Loucy (cell line): ENCODE measurements around the gene RAB39A.

Source experiments
- H2AFZ ChIP-seq: fragments of 200-600 bp; sonication (generic); 2 replicates; pipeline ENCODE4 v1.6.0; 2016; ENCODE audit warnings: antibody characterized with exemption, mild to moderate bottlenecking, low read length, moderate library complexity
- H3F3A ChIP-seq: fragments of 200-600 bp; 2 replicates; pipeline ENCODE4 v1.6.0; 2016; ENCODE audit warnings: antibody characterized with exemption, low read depth, mild to moderate bottlenecking
- H3K27me3 ChIP-seq: fragments of 200-600 bp; sonication (generic); 2 replicates; pipeline ENCODE4 v1.6.1; 2014; ENCODE audit warnings: low read length, mild to moderate bottlenecking; ENCODE audit not compliant: insufficient read depth, poor library complexity, severe bottlenecking
- H3K36me3 ChIP-seq: fragments of 200-600 bp; sonication (generic); 2 replicates; pipeline ENCODE4 v1.6.1; 2016; ENCODE audit warnings: low read length; ENCODE audit not compliant: insufficient read depth
- H3K4me1 ChIP-seq: fragments of 200-600 bp; sonication (generic); 2 replicates; pipeline ENCODE4 v1.5.1; 2014; ENCODE audit warnings: low read length, mild to moderate bottlenecking; ENCODE audit not compliant: insufficient read depth, poor library complexity, severe bottlenecking
- H3K4me2 ChIP-seq: fragments of 200-600 bp; sonication (generic); 2 replicates; pipeline ENCODE4 v1.6.0; 2014; ENCODE audit warnings: antibody characterized with exemption, low read length, low read depth, mild to moderate bottlenecking; ENCODE audit not compliant: poor library complexity, severe bottlenecking
- H3K4me3 ChIP-seq: fragments of 200-600 bp; sonication (generic); 2 replicates; pipeline ENCODE4 v1.5.1; 2014; ENCODE audit warnings: low read length, mild to moderate bottlenecking, mixed read lengths; ENCODE audit not compliant: poor library complexity, severe bottlenecking
- H3K79me2 ChIP-seq: fragments of 200-600 bp; sonication (generic); 2 replicates; pipeline ENCODE4 v1.6.1; 2014; ENCODE audit warnings: low read length; ENCODE audit not compliant: insufficient read depth
- H3K9ac ChIP-seq: fragments of 200-600 bp; sonication (generic); 2 replicates; pipeline ENCODE4 v1.6.0; 2014; ENCODE audit warnings: mild to moderate bottlenecking, low read depth, low read length, moderate library complexity; ENCODE audit not compliant: poor library complexity, severe bottlenecking
- H3K9me2 ChIP-seq: fragments of 200-600 bp; sonication (generic); replicated peaks from 2 replicates; pipeline ENCODE4 v1.6.1; 2016; ENCODE audit warnings: low read depth, low read length, mixed read lengths
- H3K9me3 ChIP-seq: fragments of 200-600 bp; sonication (generic); 2 replicates; pipeline ENCODE4 v1.6.1; 2014; ENCODE audit warnings: mild to moderate bottlenecking, antibody characterized with exemption, low read length, low read depth; ENCODE audit not compliant: insufficient read depth
- H4K20me1 ChIP-seq: fragments of 200-600 bp; sonication (generic); 2 replicates; pipeline ENCODE4 v1.6.0; 2014; ENCODE audit warnings: antibody characterized with exemption, low read length, mild to moderate bottlenecking; ENCODE audit not compliant: insufficient read depth, poor library complexity, severe bottlenecking
- EZH2phosphoT487 ChIP-seq: fragments of 200-600 bp; IDR thresholded peaks from 2 replicates; pipeline ENCODE4 v1.6.1; 2018; ENCODE audit warnings: antibody characterized with exemption, mild to moderate bottlenecking, moderate library complexity, borderline replicate concordance
- TF ChIP-seq, protein P1 (sequence below): fragments of 200-600 bp; sonication (generic); conservative IDR thresholded peaks from 2 replicates; pipeline ENCODE4 v1.5.1; 2014; ENCODE audit warnings: mild to moderate bottlenecking, antibody characterized with exemption, low read length

Gene RAB39A

DNA sequence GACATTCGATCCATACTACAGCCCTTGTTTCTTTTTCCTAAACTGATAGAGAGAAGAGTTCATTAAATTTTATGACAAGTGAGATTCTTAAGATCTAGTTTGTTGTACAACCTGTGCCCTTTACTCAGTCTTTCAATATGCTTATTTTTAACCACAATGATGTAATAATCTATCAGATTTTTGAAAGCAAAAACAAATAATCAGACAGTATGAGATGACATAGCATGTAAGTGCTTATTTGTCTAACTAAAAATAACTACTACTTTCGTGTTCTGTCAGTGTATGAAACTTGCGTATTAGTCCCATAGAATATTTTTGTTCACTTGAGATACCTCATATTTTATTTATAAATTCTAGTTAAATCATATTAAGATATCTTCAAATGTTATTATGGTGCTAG lies 33.2 kb downstream of the RAB39A start:
- no peak overlapping the region for H3K4me2 ChIP-seq
- H3K4me3 ChIP-seq: no peak overlapping the region
- H3F3A ChIP-seq: no peaks in the 10 kb centered on the region
- no peaks in the 10 kb centered on the region for H3K36me3 ChIP-seq
- no peaks in the 10 kb centered on the region for H3K9me3 ChIP-seq
- H4K20me1 ChIP-seq: no peaks in the 10 kb centered on the region
- no peaks in the 10 kb centered on the region for H3K79me2 ChIP-seq
- H3K9ac ChIP-seq: no peak overlapping the region
- H3K27me3 ChIP-seq: no peaks in the 10 kb centered on the region
- no peaks in the 10 kb centered on the region for H3K9me2 ChIP-seq
- no peaks in the 10 kb centered on the region for H3K4me1 ChIP-seq
- no peak for TF ChIP-seq EZH2phosphoT487
- TF ChIP-seq, protein P1, sequence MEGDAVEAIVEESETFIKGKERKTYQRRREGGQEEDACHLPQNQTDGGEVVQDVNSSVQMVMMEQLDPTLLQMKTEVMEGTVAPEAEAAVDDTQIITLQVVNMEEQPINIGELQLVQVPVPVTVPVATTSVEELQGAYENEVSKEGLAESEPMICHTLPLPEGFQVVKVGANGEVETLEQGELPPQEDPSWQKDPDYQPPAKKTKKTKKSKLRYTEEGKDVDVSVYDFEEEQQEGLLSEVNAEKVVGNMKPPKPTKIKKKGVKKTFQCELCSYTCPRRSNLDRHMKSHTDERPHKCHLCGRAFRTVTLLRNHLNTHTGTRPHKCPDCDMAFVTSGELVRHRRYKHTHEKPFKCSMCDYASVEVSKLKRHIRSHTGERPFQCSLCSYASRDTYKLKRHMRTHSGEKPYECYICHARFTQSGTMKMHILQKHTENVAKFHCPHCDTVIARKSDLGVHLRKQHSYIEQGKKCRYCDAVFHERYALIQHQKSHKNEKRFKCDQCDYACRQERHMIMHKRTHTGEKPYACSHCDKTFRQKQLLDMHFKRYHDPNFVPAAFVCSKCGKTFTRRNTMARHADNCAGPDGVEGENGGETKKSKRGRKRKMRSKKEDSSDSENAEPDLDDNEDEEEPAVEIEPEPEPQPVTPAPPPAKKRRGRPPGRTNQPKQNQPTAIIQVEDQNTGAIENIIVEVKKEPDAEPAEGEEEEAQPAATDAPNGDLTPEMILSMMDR: no peak
- H2AFZ ChIP-seq: no peak overlapping the region

DNA sequence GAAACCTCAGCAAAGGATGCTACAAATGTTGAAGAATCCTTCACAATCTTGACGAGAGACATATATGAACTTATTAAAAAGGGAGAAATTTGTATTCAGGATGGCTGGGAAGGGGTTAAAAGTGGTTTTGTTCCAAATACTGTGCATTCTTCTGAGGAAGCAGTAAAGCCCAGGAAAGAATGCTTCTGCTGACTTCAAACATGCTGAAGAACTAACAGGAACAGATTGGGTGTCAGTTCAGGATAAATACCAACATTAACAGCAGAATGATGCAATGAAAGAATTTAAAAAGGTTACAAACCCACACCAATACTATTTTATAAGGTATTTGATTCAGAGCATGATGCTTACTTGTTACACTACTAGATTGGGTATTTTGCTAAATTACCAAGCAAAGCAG lies 33.9 kb downstream of the RAB39A start:
- Histone ChIP-seq H3K9me2 (no peaks in the 10 kb centered on the region), H3K4me3 (no peak overlapping the region), H2AFZ (no peak overlapping the region), H3K9me3 (no peaks in the 10 kb centered on the region), H3K9ac (no peak overlapping the region), H3K79me2 (no peaks in the 10 kb centered on the region), H3K4me1 (no peaks in the 10 kb centered on the region), H3K27me3 (no peaks in the 10 kb centered on the region), H3K4me2 (no peak overlapping the region), H3F3A (no peaks in the 10 kb centered on the region), H3K36me3 (no peaks in the 10 kb centered on the region), H4K20me1 (no peaks in the 10 kb centered on the region)
- no peak for TF ChIP-seq EZH2phosphoT487
- TF ChIP-seq, protein P1: no peak

DNA sequence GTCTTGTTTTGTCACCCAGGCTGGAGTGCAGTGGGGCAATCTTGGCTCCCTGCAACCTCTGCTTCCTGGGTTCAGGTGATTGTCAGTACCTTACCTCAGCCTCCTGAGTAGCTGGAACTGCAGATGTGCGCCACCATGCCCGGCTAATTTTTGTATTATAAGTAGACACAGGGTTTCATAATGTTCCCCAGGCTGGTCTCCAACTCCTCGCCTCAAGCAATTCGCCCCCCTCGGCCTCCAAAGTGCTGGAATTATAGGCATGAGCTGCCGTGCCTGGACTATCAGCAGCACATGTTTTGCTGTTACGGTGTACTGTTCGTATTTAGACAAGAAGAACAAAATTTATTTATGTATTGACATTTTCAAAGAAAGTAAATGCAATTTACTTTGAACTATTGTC lies 34.8 kb downstream of the RAB39A start:
- Histone ChIP-seq H3K9me2 (no peaks in the 10 kb centered on the region), H3K9ac (no peak overlapping the region), H3K36me3 (no peaks in the 10 kb centered on the region), H3K9me3 (no peaks in the 10 kb centered on the region), H3F3A (no peaks in the 10 kb centered on the region), H3K79me2 (no peaks in the 10 kb centered on the region), H2AFZ (no peak overlapping the region), H3K27me3 (no peaks in the 10 kb centered on the region), H3K4me2 (no peak overlapping the region), H3K4me3 (no peak overlapping the region), H3K4me1 (no peaks in the 10 kb centered on the region), H4K20me1 (no peaks in the 10 kb centered on the region)
- TF ChIP-seq, protein P1: no peak
- no peak for TF ChIP-seq EZH2phosphoT487
